Astrocyte of the cerebellum (primary cell): Measurements from ENCODE around the gene FYCO1.

Source experiments
- DNase-seq: peaks from one replicate; pipeline ENCODE4 v3.0.0-alpha.2; 2011; ENCODE audit warnings: low read depth
- H3K4me3 ChIP-seq: 2 replicates; pipeline ENCODE4 v1.5.1; 2011; ENCODE audit warnings: mild to moderate bottlenecking, low read depth, low read length, moderate library complexity
- in situ Hi-C: cut with HindIII; loops from 2 replicates; pipeline ENCODE4 v1.10.0; 2017; ENCODE audit warnings: low sequenced_read_pairs
- TF ChIP-seq, protein P1 (sequence below): IDR thresholded peaks from 2 replicates; pipeline ENCODE4 v1.5.1; 2012; ENCODE audit warnings: low read length, low read depth, moderate library complexity, mild to moderate bottlenecking; ENCODE audit errors: missing control alignments

Gene FYCO1

DNA sequence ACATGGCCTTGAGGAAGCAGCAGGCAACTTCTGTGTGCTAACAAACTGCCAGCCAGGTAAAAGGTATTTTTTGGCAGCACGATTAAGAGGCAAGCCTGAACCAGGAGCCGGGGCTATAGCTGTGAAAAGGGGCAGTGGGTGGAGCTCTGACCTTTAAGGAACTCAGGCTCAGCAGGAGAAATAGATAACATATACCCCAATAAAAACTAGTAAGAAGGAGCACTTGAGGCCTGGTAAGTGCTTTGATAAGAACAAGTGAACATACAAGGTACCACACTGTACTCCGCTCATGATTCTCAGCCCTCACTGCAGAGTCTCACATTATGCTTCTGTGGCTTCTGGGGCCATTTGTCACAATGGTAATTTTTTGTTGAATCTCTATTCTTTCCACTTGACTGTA, 5.4 kb downstream of the FYCO1 start:
- no peak for DNase-seq
- no peak overlapping the region for H3K4me3 ChIP-seq
- TF ChIP-seq, protein P1, sequence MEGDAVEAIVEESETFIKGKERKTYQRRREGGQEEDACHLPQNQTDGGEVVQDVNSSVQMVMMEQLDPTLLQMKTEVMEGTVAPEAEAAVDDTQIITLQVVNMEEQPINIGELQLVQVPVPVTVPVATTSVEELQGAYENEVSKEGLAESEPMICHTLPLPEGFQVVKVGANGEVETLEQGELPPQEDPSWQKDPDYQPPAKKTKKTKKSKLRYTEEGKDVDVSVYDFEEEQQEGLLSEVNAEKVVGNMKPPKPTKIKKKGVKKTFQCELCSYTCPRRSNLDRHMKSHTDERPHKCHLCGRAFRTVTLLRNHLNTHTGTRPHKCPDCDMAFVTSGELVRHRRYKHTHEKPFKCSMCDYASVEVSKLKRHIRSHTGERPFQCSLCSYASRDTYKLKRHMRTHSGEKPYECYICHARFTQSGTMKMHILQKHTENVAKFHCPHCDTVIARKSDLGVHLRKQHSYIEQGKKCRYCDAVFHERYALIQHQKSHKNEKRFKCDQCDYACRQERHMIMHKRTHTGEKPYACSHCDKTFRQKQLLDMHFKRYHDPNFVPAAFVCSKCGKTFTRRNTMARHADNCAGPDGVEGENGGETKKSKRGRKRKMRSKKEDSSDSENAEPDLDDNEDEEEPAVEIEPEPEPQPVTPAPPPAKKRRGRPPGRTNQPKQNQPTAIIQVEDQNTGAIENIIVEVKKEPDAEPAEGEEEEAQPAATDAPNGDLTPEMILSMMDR = no peak
- in situ Hi-C loops = no loop called here

DNA sequence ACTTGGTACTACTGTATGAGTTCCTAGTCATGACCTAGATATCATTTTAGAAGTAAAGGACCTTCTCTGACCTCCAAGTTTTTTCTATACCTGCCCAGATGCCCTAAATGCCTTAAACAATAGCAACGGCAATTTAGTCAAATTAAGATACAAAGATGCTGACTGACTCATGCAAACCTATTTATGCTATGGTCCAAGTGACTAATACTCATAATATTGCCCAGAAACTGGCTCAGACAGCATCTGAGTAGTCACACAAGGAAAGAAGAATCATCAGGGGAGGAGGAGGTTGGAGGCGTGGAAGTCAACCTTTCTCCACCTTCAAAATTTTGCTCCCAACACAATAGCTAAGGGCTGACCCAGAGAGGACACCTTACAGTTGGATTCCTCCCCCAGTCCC, 6.8 kb downstream of the FYCO1 start:
- no peak overlapping the region for H3K4me3 ChIP-seq
- no peak for DNase-seq
- TF ChIP-seq, protein P1 = no peak
- in situ Hi-C loops = no loop called here

DNA sequence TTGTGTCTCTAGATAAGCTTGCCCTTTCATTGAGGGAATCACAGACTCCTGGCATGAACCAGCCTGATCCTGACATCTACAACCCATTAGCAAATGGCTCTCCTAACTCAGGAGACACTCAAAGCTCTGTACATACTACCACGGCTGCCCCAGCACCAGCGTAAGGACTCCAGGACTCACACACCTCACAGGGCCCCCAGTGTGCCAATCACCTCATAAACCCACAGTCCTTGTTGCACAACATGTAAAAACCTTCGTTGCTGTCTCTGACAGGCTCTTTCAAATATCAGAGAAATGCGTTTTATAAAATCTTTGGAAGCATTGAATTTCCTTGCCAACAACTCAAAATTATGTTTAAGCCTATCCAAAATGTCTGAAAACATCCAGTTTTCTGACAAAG, 7.3 kb downstream of the FYCO1 start:
- no peak for DNase-seq
- no peak overlapping the region for H3K4me3 ChIP-seq
- TF ChIP-seq, protein P1 = no peak
- in situ Hi-C loops = no loop called here

DNA sequence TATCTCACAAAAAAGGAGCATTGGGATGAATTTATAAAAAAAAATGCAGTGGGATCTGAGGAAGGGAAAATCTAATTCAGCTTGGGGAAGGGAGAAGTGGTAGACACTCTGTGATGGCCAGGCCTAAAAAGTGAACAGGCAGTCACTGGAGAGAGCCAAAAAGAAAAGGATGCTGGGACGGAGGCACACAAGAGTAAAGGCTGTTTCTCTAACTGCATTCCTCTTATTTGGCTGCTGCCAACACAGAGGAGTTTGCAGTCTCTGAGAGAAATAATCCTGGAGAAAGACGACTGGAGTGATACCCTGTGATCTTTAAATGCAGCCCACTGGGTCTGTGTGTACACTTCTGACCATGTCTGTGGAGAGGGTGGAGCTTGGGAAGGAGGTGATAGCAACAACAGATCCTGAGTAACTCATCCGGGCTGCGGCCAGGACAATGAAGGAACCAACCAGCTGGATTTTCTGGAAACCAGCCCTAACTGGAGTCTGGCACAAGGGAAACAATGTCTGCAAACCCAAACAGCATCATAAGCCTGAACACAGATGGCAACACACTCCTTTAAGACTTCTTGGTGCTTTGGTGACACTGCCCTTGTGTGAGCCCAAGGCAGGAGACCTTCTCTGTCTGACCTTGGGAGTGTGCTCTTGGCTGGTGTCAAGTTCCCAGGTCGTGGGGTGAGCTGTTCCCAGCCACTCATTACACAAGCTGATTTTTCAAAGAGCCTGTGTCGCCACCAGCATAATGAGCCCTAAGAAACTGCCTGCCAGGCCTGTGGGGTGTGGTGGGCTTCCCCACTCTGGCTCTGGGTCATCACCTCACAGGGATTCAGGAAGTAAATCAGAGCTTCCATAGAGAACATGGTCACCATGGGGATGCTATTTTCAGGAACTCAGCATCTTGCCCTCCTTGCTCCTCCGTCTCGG, 8.0 kb downstream of the FYCO1 start:
- H3K4me3 ChIP-seq = no peak overlapping the region
- no peak for DNase-seq
- in situ Hi-C loops = no loop called here
- TF ChIP-seq, protein P1 = no peak

DNA sequence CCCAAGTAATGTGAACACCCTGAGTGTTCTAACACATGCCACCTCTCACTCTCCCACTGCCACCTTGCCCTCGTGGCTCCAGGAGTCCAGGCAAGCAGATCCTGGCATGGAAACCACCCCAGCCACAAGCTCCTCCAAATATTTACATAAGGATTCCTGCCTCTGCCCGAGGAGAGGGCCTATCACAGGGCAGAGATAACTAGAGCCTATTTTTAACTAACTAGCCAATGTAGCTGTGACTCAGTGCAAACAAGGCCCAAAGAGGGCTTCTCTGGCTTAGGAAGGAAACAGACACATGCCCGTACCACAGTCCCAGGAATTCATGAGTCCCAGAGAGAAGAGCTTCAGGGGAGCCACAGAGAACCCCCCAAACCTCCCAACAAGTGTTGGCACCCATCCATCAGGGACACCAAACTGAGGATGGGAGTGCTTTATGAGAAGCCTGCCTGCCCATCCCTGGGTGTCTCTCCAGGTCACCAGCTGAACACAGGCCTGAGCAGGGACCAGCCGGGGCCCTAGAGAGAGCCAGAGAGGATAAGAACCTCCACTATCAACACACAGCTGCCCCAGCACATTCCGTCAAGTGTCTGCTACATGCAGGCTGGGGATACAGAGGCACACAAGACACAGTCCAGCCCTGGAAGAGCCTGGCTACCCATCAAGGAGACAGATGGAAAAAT, 9.2 kb downstream of the FYCO1 start:
- DNase-seq = no peak

More for the DNA sequence above, 9.2 kb downstream of the FYCO1 start:
- TF ChIP-seq, protein P1 = no peak
- no peak overlapping the region for H3K4me3 ChIP-seq
- in situ Hi-C loops = no loop called here
